ENCODE results near the gene ZNF410.
A peak's percentile ranks its signal among the peaks of the same experiment; 100 is the strongest.

Gene ZNF410

GRCh38 chr14:73870525-73871235 lies 16.0 kb upstream of the ZNF410 start:
- H3K4me3 ChIP-seq (ENCODE audit: low read depth, low read length): no peak overlapping the region
- no peak for DNase-seq (ENCODE audit: low read depth)
- no peak for TF ChIP-seq CTCF (IDR thresholded peaks at IDR 0.05; ENCODE audit: control insufficient read depth, extremely low read depth, insufficient read depth)

- no peak overlapping the region for H3K4me3 ChIP-seq (ENCODE audit: low read depth, low read length)
- DNase-seq (ENCODE audit: low read depth): no peak
- no peak for TF ChIP-seq CTCF (IDR thresholded peaks at IDR 0.05; ENCODE audit: control insufficient read depth, extremely low read depth, insufficient read depth)
Observed at GRCh38 chr14:73873660-73874059, 13.0 kb upstream of the ZNF410 start.

DNA sequence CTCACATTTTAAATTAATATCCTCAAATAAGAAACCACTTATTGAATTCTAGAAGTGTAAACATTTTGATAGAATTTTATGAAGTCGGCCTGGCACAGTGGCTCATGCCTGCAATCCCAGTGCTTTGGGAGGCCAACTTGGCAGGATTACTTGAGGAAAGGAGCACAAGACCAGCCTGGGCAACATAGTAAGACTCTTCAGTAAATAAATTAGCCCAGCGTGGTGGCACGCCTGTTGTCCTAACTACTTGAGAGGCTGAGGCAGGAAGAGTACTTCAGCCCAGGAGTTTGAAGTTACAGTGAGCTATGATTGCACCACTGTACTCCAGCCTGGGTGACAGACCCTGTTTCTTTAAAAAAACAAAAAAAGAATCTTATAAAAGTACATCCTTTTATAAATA lies 8.9 kb upstream of the ZNF410 start:
- no peak for TF ChIP-seq CTCF (IDR thresholded peaks at IDR 0.05; ENCODE audit: control insufficient read depth, extremely low read depth, insufficient read depth)
- H3K4me3 ChIP-seq (ENCODE audit: low read depth, low read length): no peak overlapping the region
- DNase-seq (ENCODE audit: low read depth): peak; percentile 83

DNA sequence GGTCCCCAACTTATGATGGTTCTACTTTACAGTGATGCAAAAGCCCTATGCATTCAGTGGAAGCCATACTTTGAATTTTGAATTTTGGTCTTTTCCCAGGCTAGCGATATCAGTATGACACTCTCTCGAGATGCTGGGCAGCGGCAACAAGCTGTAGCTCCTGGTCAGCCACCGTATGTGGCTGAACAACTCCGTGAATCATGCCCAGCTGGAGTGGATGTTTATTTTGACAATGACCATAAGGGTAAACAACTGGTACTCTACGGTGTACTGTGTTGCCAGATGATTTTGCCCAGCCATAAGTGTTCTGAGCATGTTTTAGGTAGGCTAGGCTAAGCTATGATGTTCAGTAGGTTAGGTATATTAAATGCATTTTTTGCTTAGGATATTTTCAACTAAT lies 8.2 kb upstream of the ZNF410 start:
- no peak overlapping the region for H3K4me3 ChIP-seq (ENCODE audit: low read depth, low read length)
- TF ChIP-seq CTCF (IDR thresholded peaks at IDR 0.05; ENCODE audit: control insufficient read depth, extremely low read depth, insufficient read depth): no peak
- DNase-seq (ENCODE audit: low read depth): no peak

DNA sequence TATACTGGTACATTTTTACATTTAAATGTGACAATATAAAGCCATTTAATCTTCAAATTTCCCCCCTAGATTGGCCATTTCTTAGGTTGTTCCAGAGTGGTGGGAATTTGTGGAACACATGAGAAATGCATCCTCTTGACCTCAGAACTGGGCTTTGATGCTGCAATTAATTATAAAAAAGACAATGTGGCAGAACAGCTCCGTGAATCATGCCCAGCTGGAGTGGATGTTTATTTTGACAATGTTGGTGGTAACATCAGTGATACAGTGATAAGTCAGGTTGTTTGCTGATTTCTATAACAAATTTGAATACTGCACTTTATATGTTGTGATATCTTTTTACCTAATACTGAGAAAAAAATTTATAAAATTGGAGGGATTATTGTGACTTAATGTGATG lies 7.6 kb upstream of the ZNF410 start:
- H3K4me3 ChIP-seq (ENCODE audit: low read depth, low read length): no peak overlapping the region
- no peak for TF ChIP-seq CTCF (IDR thresholded peaks at IDR 0.05; ENCODE audit: control insufficient read depth, extremely low read depth, insufficient read depth)
- no peak for DNase-seq (ENCODE audit: low read depth)

DNA sequence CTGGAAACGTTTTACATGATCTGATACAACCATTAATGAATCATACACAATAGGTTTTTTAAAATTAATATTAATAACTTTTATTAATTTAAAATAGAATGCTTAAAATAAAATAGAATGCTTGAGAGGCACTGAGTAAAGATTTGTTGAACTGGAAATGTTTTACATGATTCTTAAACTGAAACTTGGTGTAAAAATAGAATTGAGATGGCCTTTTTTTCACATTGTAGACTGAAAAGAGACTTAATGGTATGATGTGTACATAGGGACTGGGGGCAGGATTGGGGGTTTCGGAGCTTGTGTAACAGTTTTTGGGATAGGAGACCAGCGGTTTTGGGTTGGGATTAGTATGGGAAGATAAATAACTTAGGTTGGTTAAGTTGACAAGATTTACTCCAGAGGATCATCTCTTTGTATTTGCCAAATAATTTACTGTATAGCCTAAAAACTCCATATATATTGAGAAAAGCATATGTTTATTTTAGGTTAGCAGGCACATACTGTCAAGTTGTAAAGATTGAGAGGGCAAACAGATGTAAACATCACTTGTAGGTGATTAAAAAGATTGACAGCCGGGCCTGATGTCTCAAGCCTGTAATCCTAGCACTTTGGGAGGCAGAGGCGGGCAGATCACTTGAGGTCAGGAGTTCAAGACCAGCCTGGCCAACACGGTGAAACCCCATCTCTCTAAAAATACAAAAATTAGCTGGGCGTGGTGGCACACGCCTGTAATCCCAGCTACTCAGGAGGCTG lies 2.0 kb upstream of the ZNF410 start:
- TF ChIP-seq CTCF (IDR thresholded peaks at IDR 0.05; ENCODE audit: control insufficient read depth, extremely low read depth, insufficient read depth): no peak
- no peak overlapping the region for H3K4me3 ChIP-seq (ENCODE audit: low read depth, low read length)
- DNase-seq (ENCODE audit: low read depth): no peak

DNA sequence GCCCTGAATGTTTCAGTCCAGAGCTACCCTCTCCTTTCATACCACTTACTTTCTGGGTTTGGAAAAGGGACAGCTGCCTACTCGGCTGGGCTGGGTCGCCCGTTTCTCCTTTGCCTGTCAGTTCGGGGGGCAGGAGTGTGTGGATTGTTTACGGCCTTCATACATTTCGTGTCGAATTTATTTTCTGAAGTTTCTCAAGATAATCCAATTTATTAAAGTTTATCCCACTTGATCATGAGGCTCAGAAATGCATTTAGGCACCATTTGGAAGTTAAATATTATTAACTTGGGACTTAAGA lies 608 bp downstream of the ZNF410 start:
- no peak for DNase-seq (ENCODE audit: low read depth)
- no peak for TF ChIP-seq CTCF (IDR thresholded peaks at IDR 0.05; ENCODE audit: control insufficient read depth, extremely low read depth, insufficient read depth)
- H3K4me3 ChIP-seq (ENCODE audit: low read depth, low read length): peak overlapping the region; percentile 95

All from LNCaP clone FGC (cell line).